Stomach (tissue), 9 donors: ENCODE results near the gene NAXE. TPM values are rescaled to one million over a fixed set of nuclear protein-coding genes. Genes with fewer than 3 reads are reported as not detected.

Experiments used
- DNase-seq, 2 donors: peaks; one replicate each; pipeline versions ENCODE4 v3.0.0 to v3.0.0-alpha.2; 2013 to 2019
- H3K27ac ChIP-seq, 5 donors: fragments of 200-600 bp in 4 of 5; sonication (generic) in 4 of 5; one replicate each; pipeline ENCODE4 v1.5.1; 2013 to 2019; ENCODE audit warnings: mild to moderate bottlenecking in 1 of 5, moderate library complexity in 1 of 5
- H3K27me3 ChIP-seq, 3 donors: fragments of 200-600 bp; sonication (generic); one replicate each; pipeline ENCODE4 v1.5.1; 2017 to 2019; ENCODE audit warnings: mixed run types in 1 of 3
- H3K36me3 ChIP-seq, 4 donors: fragments of 200-600 bp; sonication (generic); 1 replicate in 3 of 4; 2 replicates in 1 of 4; pipeline ENCODE4 v1.5.1; 2016 to 2019
- H3K4me1 ChIP-seq, 4 donors: fragments of 200-600 bp; sonication (generic); one replicate each; pipeline ENCODE4 v1.5.1; 2016 to 2019
- H3K4me3 ChIP-seq, 4 donors: fragments of 200-600 bp; sonication (generic) in 3 of 4; one replicate each; pipeline ENCODE4 v1.5.1; 2016 to 2019; ENCODE audit warnings: mild to moderate bottlenecking in 1 of 4
- H3K9me3 ChIP-seq, 4 donors: fragments of 200-600 bp; sonication (generic); one replicate each; pipeline ENCODE4 v1.5.1; 2016 to 2019
- CTCF ChIP-seq, 7 experiments: fragments of 450-650 bp in 4 of 7; fragments of 200-600 bp in 3 of 7; sonication (generic) in 3 of 7; IDR thresholded peaks; one replicate each; pipeline ENCODE4 v1.5.1; 2016 to 2019; ENCODE audit warnings: antibody characterized with exemption in 7 of 7, control low read depth in 2 of 7, mild to moderate bottlenecking in 1 of 7
- EP300 ChIP-seq: sonication (generic); formaldehyde crosslinking; IDR thresholded peaks from one replicate; pipeline ENCODE4 v1.6.1; 2017; ENCODE audit warnings: antibody characterized with exemption
- POLR2A ChIP-seq, 4 donors: fragments of 450-650 bp; IDR thresholded peaks; one replicate each; pipeline ENCODE4 v1.6.1; 2016; ENCODE audit warnings: antibody characterized with exemption in 4 of 4, control low read depth in 2 of 4, mild to moderate bottlenecking in 1 of 4, moderate library complexity in 1 of 4
- POLR2AphosphoS5 ChIP-seq, 3 donors: sonication (generic); formaldehyde crosslinking; IDR thresholded peaks; one replicate each; pipeline ENCODE4 v1.6.1; 2016; ENCODE audit warnings: antibody characterized with exemption in 3 of 3
- WGBS, 5 donors: extraction: QIAGEN DNeasy Blood & Tissue Kit in 3 of 5; methylation state at CpG; one replicate each; pipeline versions ENCODE4 v1.1.5 to v1.1.7; 2013 to 2018; 5-methylcytosine and 5-hydroxymethylcytosine counted together
- intact Hi-C: fragments of 100-400 bp; cut with DNase I; formaldehyde crosslinking; loops from one replicate; pipeline ENCODE4 v1.15.1; 2023; ENCODE audit warnings: low total_unique reads
- polyA plus RNA-seq, 3 donors: library from polyadenylated mRNA; stranded (reverse); fragments of 200-250 nt; gene quantifications; one replicate each; pipeline ENCODE4 v1.2.3, GENCODE V29; 2013
- total RNA-seq, 5 donors: library from RNA; depleted of rRNA; stranded (reverse); fragments of >200 nt; gene quantifications; one replicate each; pipeline versions ENCODE4 v1.1.0 to v1.2.3, GENCODE V29; 2014 to 2016
- donor health status: healthy with polysubstance abuse.
- donor health status: Bipolar disorder and iron deficiency.
- donor health status: healthy.

NAXE gene
- total and polyA plus RNA-seq, 8 donors, result 46.1 to 84.9 (median 69.9) TPM

- 80 to 95% (median 87%) methylated on average over 2 of the region's 2 CpGs for WGBS, 5 donors
- H3K4me3 ChIP-seq, result no peak overlapping the region
- H3K27me3 ChIP-seq, result no peaks in the 10 kb centered on the region
- no peak overlapping the region for H3K27ac ChIP-seq
- H3K4me1 ChIP-seq, result peaks cover 10 to 30% (median 24%) of the 10 kb centered on the region in 4 donors
- DNase-seq, result no peak
- TF ChIP-seq CTCF (IDR thresholded peaks at IDR 0.05), result no peak
- H3K36me3 ChIP-seq, result peaks cover 17 to 68% (median 61%) of the 10 kb centered on the region in 4 donors
- intact Hi-C loops, result no loop called here
- H3K9me3 ChIP-seq, result no peaks in the 10 kb centered on the region
Measured at GRCh38 chr1:156595016-156595415, 3.4 kb downstream of the NAXE start.

- intact Hi-C loops, result no loop called here
- Histone ChIP-seq H3K4me3 (no peak overlapping the region), H3K27me3 (no peaks in the 10 kb centered on the region), H3K36me3 (peaks cover 17 to 68% (median 61%) of the 10 kb centered on the region in 4 donors), H3K9me3 (no peaks in the 10 kb centered on the region), H3K4me1 (peaks cover 12 to 31% (median 26%) of the 10 kb centered on the region in 4 donors), H3K27ac (no peak overlapping the region)
- TF ChIP-seq POLR2A (IDR thresholded peaks at IDR 0.05) (no peak), POLR2AphosphoS5 (IDR thresholded peaks at IDR 0.05) (no peak)
- DNase-seq, result no peak
- WGBS, 5 donors, result 82 to 90% (median 84%) methylated on average over 3 of the region's 3 CpGs
Measured at GRCh38 chr1:156596426-156596825, 4.8 kb downstream of the NAXE start.

GRCh38 chr1:156598125-156598524 lies 6.5 kb downstream of the NAXE start:
- intact Hi-C loops, result no loop called here
- H3K27ac ChIP-seq, result no peak overlapping the region
- 91 to 97% (median 94%) methylated on average over 4 to 5 of the region's 5 CpGs for WGBS, 5 donors
- H3K36me3 ChIP-seq, result peaks cover 17 to 62% (median 59%) of the 10 kb centered on the region in 4 donors
- TF ChIP-seq EP300 (no peak), POLR2A (IDR thresholded peaks at IDR 0.05) (no peak), CTCF (IDR thresholded peaks at IDR 0.05) (no peak), POLR2AphosphoS5 (IDR thresholded peaks at IDR 0.05) (no peak)
- H3K27me3 ChIP-seq, result no peaks in the 10 kb centered on the region
- H3K4me3 ChIP-seq, result no peak overlapping the region
- DNase-seq, result no peak
- peaks cover 13 to 30% (median 24%) of the 10 kb centered on the region in 4 donors for H3K4me1 ChIP-seq
- H3K9me3 ChIP-seq, result no peaks in the 10 kb centered on the region

- Histone ChIP-seq H3K4me1 (peaks cover 13 to 28% (median 23%) of the 10 kb centered on the region in 4 donors), H3K9me3 (no peaks in the 10 kb centered on the region), H3K4me3 (no peak overlapping the region), H3K36me3 (peaks cover 17 to 54% (median 52%) of the 10 kb centered on the region in 4 donors), H3K27me3 (no peaks in the 10 kb centered on the region), H3K27ac (no peak overlapping the region)
- 82 to 91% (median 91%) methylated on average over 4 of the region's 4 CpGs for WGBS, 5 donors
- intact Hi-C loops, result no loop called here
- no peak for DNase-seq
- TF ChIP-seq POLR2AphosphoS5 (IDR thresholded peaks at IDR 0.05) (no peak), EP300 (no peak), CTCF (IDR thresholded peaks at IDR 0.05) (no peak), POLR2A (IDR thresholded peaks at IDR 0.05) (no peak)
Measured at GRCh38 chr1:156598731-156599432, 7.3 kb downstream of the NAXE start.

GRCh38 chr1:156599811-156600210 lies 8.2 kb downstream of the NAXE start:
- no peak overlapping the region for H3K4me3 ChIP-seq
- no peak for TF ChIP-seq POLR2A (IDR thresholded peaks at IDR 0.05)
- peak in 1 of 7 experiments; percentile 13 for TF ChIP-seq CTCF (IDR thresholded peaks at IDR 0.05)
- no peak for DNase-seq
- no peak overlapping the region for H3K27ac ChIP-seq
- 41 to 60% (median 49%) methylated on average over 3 of the region's 3 CpGs for WGBS, 5 donors
- intact Hi-C loops, result loop anchor here (10.0 kb wide), 1 partner anchor 135 kb away; no protein-coding TSS in a partner anchor
- H3K9me3 ChIP-seq, result no peaks in the 10 kb centered on the region
- peaks cover 15 to 45% (median 42%) of the 10 kb centered on the region in 4 donors for H3K36me3 ChIP-seq
- peaks cover 13 to 28% (median 23%) of the 10 kb centered on the region in 4 donors for H3K4me1 ChIP-seq
- no peaks in the 10 kb centered on the region for H3K27me3 ChIP-seq
